ENCODE results near the gene GCC1.

DNA sequence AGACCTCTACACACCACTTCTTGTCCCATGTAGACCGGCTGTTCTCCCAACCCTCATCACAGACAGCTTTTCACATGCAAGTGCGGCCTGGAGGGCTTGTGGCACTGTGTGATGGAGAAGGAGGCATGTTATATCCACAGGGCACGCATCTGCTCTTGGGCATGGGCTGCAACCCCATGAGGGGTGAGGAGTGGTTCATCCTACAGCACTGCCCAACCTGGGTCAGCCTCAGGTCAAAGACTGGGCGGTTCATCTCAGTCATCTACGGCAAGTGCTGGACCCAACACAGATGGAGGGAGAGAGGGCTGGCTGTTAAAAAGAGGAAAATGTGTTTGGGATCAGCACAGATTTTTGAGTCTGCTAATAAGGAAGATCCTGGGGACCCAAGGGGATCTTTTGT, 10.3 kb upstream of the GCC1 start:
- TF ChIP-seq POLR2A (IDR thresholded peaks at IDR 0.05) = no peak
- TF ChIP-seq, protein P1, sequence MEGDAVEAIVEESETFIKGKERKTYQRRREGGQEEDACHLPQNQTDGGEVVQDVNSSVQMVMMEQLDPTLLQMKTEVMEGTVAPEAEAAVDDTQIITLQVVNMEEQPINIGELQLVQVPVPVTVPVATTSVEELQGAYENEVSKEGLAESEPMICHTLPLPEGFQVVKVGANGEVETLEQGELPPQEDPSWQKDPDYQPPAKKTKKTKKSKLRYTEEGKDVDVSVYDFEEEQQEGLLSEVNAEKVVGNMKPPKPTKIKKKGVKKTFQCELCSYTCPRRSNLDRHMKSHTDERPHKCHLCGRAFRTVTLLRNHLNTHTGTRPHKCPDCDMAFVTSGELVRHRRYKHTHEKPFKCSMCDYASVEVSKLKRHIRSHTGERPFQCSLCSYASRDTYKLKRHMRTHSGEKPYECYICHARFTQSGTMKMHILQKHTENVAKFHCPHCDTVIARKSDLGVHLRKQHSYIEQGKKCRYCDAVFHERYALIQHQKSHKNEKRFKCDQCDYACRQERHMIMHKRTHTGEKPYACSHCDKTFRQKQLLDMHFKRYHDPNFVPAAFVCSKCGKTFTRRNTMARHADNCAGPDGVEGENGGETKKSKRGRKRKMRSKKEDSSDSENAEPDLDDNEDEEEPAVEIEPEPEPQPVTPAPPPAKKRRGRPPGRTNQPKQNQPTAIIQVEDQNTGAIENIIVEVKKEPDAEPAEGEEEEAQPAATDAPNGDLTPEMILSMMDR (IDR thresholded peaks at IDR 0.05) = no peak

Measured in adrenal gland (tissue), 5 donors.